Heart right ventricle (tissue), 16 donors: ENCODE data around the gene TTLL9. TPM values are rescaled to one million over a fixed set of nuclear protein-coding genes. Genes with fewer than 3 reads are reported as not detected.

Experiments
- ATAC-seq, 8 donors: fragments of 200-7000 bp; cut with Tn5 transposase; one replicate each; pipeline ENCODE4 v1.9.1; 2020; ENCODE audit warnings: mild to moderate bottlenecking in 8 of 8, moderate library complexity in 8 of 8, moderate number of reproducible peaks in 1 of 8
- DNase-seq, 2 donors: peaks; one replicate each; pipeline ENCODE4 v3.0.0-alpha.2; 2020
- H3K27ac ChIP-seq, 10 donors: fragments of 200-600 bp; sonication (generic) in 2 of 10; one replicate each; pipeline versions ENCODE4 v1.5.0 to v1.8.0; 2020 to 2022; ENCODE audit warnings: mild to moderate bottlenecking in 3 of 10
- H3K27me3 ChIP-seq, 7 donors: fragments of 200-600 bp; one replicate each; pipeline ENCODE4 v1.8.0; 2021 to 2022; ENCODE audit warnings: mild to moderate bottlenecking in 2 of 7
- H3K36me3 ChIP-seq, 9 donors: fragments of 200-600 bp; sonication (generic) in 1 of 9; one replicate each; pipeline versions ENCODE4 v1.5.0 to v1.8.0; 2020 to 2022; ENCODE audit warnings: mild to moderate bottlenecking in 2 of 9
- H3K4me1 ChIP-seq, 9 donors: fragments of 200-600 bp; sonication (generic) in 1 of 9; one replicate each; pipeline versions ENCODE4 v1.5.0 to v1.8.0; 2020 to 2022; ENCODE audit warnings: mild to moderate bottlenecking in 4 of 9
- H3K4me3 ChIP-seq, 10 donors: fragments of 200-600 bp; sonication (generic) in 2 of 10; one replicate each; pipeline versions ENCODE4 v1.5.0 to v1.8.0; 2020 to 2022; ENCODE audit warnings: mild to moderate bottlenecking in 7 of 10, moderate library complexity in 2 of 10
- H3K9me3 ChIP-seq, 11 donors: fragments of 200-600 bp in 10 of 11; sonication (generic) in 2 of 11; one replicate each; pipeline versions ENCODE4 v1.5.0 to v1.8.0; 2013 to 2022; ENCODE audit warnings: mild to moderate bottlenecking in 2 of 11, control low read depth in 1 of 11, moderate library complexity in 1 of 11
- CTCF ChIP-seq, 9 donors: fragments of 200-600 bp; sonication (generic) in 2 of 9; IDR thresholded peaks; one replicate each; pipeline versions ENCODE4 v1.5.0 to v1.8.0; 2021 to 2022; ENCODE audit warnings: antibody characterized with exemption in 9 of 9, mild to moderate bottlenecking in 5 of 9, moderate library complexity in 1 of 9
- WGBS, 2 donors: extraction: QIAGEN DNeasy Blood & Tissue Kit; methylation state at CpG; one replicate each; pipeline ENCODE4 v1.1.7; 2013; ENCODE audit warnings: inconsistent platforms in 1 of 2; 5-methylcytosine and 5-hydroxymethylcytosine counted together
- intact Hi-C, 10 donors: fragments of 100-400 bp; cut with DNase I; formaldehyde crosslinking; loops; one replicate each; pipeline versions ENCODE4 v1.11.1 to v1.14.2; 2022
- polyA plus RNA-seq, 2 donors: library from polyadenylated mRNA; stranded (reverse); fragments of 200-250 nt; gene quantifications; one replicate each; pipeline ENCODE4 v1.2.3, GENCODE V29; 2013
- total RNA-seq, 10 donors: library from RNA; stranded (reverse); fragmentation: NEBNext Ultra II Directional in 3 of 10; extraction: Animal tissue kit (Norgen Biotek cat#: 25700) in 3 of 10; gene quantifications; one replicate each; pipeline versions ENCODE4 v1.2.1 to v1.2.4, GENCODE V29; 2021 to 2023
- donor health status: Arrhythmogenic right ventricular cardiomyopathy.
- donor health status: ischemic (EF 13 %, LVEDD 7.1; RV severe dilation, severe dysfunction).
- donor health status: healthy with polysubstance abuse.
- donor health status: DM: no; HTN: yes; CAD: no.
- donor health status: DM: no; HTN: no; CAD: no.
- donor health status: ischemic (EF 25% LVEDD 6.9; RV normal size, moderate dysfunction).
- donor health status: ischemic (EF 25% LVEDD 5.7; RV mildly dilated, moderate dysfunction).
- donor health status: healthy.
- donor health status: DM: yes; HTN: yes; CAD: no.
- donor health status: Ischemic cardiomyopathy.
- donor health status: ischemic (EF 35%, LVEDD 5.7; RV mildly dilated, moderate dysfunction).
- donor health status: nonischemic (EF 11% LVEDD 7.7; RV severe dilation, severe dysfunction).
- donor health status: DM: yes; HTN: yes; CAD: no.
- donor health status: PGD.
- donor health status: ischemic (EF 29% LVEDD 5.4; RV normal size, mild dysfunction).
- donor health status: nonischemic (EF 23%, LVEDD 6.1; RV moderate dilation, normal function).

The TTLL9 gene
- total and polyA plus RNA-seq, 12 donors = 0.03 to 0.15 (median 0.07) TPM; not detected in 9

DNA sequence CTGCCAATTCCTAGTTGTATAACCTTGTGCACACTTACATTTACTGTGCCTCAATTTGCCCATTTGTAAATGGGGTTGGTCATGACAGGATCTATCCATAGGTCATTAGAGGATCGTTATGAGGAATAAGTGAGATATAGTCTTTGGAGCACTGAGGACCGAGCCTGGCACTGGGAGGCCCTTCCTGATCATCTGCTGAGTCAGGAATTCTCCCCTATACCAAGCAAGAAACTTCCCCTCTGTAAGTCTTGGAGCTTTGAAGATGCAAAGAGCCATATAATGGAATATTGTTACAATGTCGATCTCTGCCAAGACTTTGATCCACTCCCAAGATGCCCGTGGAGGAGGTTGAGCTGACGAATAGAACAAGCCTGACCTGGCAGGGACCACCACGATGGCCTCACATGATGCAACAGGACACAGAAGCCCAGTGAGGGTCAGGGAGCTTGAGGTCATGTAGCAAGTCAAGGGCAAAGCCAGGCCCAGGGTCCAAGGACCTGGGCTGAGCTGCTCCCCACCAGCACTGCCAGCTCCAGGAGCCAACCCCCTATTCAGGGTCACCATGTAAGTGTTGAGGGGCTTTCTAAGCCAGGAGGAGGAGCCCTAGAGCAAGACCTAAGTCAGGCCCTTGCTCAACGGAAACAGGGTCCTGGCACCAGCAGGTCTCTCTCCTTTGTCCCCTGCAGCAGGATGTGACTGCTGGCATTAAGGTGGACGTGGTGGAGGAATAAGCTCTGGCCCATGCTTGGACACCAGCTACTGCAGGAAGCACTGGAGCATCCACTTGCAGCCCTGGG lies 64.7 kb downstream of the TTLL9 start:
- intact Hi-C loops = no loop called here
- 70 to 78% methylated on average over 8 of the region's 8 CpGs for WGBS, 2 donors
- TF ChIP-seq CTCF (IDR thresholded peaks at IDR 0.05) = peak in 1 of 9 donors; percentile 12
- no peak for ATAC-seq
- H3K4me1 ChIP-seq = no peaks in the 10 kb centered on the region
- no peak overlapping the region for H3K4me3 ChIP-seq
- H3K27ac ChIP-seq = no peak overlapping the region
- H3K36me3 ChIP-seq = no peaks in the 10 kb centered on the region
- H3K9me3 ChIP-seq = no peaks in the 10 kb centered on the region
- H3K27me3 ChIP-seq = no peaks in the 10 kb centered on the region
- no peak for DNase-seq

GRCh38 chr20:31936420-31936819 lies 66.0 kb downstream of the TTLL9 start:
- WGBS, 2 donors = 71 to 88% methylated on average over 4 of the region's 4 CpGs
- no peak overlapping the region for H3K4me3 ChIP-seq
- no peaks in the 10 kb centered on the region for H3K36me3 ChIP-seq
- TF ChIP-seq CTCF (IDR thresholded peaks at IDR 0.05) = no peak
- intact Hi-C loops = no loop called here
- no peak overlapping the region for H3K27ac ChIP-seq
- ATAC-seq (no peak), DNase-seq (no peak)
- H3K4me1 ChIP-seq = no peaks in the 10 kb centered on the region
- no peaks in the 10 kb centered on the region for H3K27me3 ChIP-seq
- no peaks in the 10 kb centered on the region for H3K9me3 ChIP-seq

- intact Hi-C loops = no loop called here
- ATAC-seq = no peak
Observed at GRCh38 chr20:31937820-31938219, 67.4 kb downstream of the TTLL9 start.

GRCh38 chr20:31939661-31940060 lies 69.2 kb downstream of the TTLL9 start:
- Histone ChIP-seq H3K4me3 (no peak overlapping the region), H3K27me3 (no peaks in the 10 kb centered on the region), H3K36me3 (peaks cover 0 to 31% (median 4%) of the 10 kb centered on the region in 9 donors), H3K27ac (no peak overlapping the region), H3K9me3 (no peaks in the 10 kb centered on the region), H3K4me1 (peaks cover 3 to 19% (median 12%) of the 10 kb centered on the region in 9 donors)
- TF ChIP-seq CTCF (IDR thresholded peaks at IDR 0.05) = no peak
- intact Hi-C loops = loop anchor here in 2 of 10 donors (10.0 kb wide), 2 partner anchors 55 to 95 kb away; no protein-coding TSS in a partner anchor
- WGBS, 2 donors = 89 to 95% methylated on average over 2 of the region's 2 CpGs
- DNase-seq = no peak
- ATAC-seq = no peak

More at GRCh38 chr20:31937820-31938219, 67.4 kb downstream of the TTLL9 start:
- Histone ChIP-seq H3K4me3 (no peak overlapping the region), H3K4me1 (peaks cover 0 to 7% (median 4%) of the 10 kb centered on the region in 9 donors), H3K9me3 (no peaks in the 10 kb centered on the region), H3K36me3 (peaks cover 0 to 13% (median 0%) of the 10 kb centered on the region in 9 donors), H3K27me3 (no peaks in the 10 kb centered on the region), H3K27ac (no peak overlapping the region)
- 38 to 43% methylated on average over 1 of the region's 1 CpG for WGBS, 2 donors
- no peak for DNase-seq
- no peak for TF ChIP-seq CTCF (IDR thresholded peaks at IDR 0.05)
